ENCODE data around the gene SPTB.
"Not testable (repeated sequence)": the region's sequence is repeated elsewhere in the genome, so short reads cannot be mapped to it uniquely, and the experiment has no call there.

SPTB gene

DNA sequence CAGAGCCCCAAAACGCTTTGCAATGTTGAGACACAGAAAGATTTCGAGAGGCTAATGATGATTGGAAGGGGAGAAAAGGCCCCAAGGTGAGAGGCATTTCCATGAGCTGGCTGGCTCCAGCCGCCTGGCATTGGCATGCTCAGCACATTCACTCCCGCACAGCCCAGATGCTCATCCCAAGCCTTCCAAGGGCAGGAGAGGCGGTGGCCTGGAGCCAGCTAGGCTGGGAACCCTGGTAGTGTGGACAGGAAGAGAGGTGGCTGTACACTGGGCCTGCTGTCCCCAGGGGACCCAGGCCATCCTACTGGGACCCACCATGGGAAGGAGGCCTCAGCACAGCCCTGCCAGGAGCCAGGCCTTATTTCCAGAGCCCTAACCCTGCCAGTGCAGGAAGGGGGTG lies 72.2 kb downstream of the SPTB start:
- POLR2A ChIA-PET (ENCODE audit: low non-redundant PET): no interaction called here
- no peak overlapping the region for H3K27ac ChIP-seq
- DNase-seq (ENCODE audit: low spot score): no peak
- TF ChIP-seq, protein P1, sequence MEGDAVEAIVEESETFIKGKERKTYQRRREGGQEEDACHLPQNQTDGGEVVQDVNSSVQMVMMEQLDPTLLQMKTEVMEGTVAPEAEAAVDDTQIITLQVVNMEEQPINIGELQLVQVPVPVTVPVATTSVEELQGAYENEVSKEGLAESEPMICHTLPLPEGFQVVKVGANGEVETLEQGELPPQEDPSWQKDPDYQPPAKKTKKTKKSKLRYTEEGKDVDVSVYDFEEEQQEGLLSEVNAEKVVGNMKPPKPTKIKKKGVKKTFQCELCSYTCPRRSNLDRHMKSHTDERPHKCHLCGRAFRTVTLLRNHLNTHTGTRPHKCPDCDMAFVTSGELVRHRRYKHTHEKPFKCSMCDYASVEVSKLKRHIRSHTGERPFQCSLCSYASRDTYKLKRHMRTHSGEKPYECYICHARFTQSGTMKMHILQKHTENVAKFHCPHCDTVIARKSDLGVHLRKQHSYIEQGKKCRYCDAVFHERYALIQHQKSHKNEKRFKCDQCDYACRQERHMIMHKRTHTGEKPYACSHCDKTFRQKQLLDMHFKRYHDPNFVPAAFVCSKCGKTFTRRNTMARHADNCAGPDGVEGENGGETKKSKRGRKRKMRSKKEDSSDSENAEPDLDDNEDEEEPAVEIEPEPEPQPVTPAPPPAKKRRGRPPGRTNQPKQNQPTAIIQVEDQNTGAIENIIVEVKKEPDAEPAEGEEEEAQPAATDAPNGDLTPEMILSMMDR (conservative IDR thresholded peaks at IDR 0.05; ENCODE audit: low read depth): no peak
- CTCF ChIA-PET: interaction anchor here (0.8 to 1.2 kb wide), 2 partner anchors 15 to 401 kb away, joined by 3 read pairs; no protein-coding TSS in a partner anchor

DNA sequence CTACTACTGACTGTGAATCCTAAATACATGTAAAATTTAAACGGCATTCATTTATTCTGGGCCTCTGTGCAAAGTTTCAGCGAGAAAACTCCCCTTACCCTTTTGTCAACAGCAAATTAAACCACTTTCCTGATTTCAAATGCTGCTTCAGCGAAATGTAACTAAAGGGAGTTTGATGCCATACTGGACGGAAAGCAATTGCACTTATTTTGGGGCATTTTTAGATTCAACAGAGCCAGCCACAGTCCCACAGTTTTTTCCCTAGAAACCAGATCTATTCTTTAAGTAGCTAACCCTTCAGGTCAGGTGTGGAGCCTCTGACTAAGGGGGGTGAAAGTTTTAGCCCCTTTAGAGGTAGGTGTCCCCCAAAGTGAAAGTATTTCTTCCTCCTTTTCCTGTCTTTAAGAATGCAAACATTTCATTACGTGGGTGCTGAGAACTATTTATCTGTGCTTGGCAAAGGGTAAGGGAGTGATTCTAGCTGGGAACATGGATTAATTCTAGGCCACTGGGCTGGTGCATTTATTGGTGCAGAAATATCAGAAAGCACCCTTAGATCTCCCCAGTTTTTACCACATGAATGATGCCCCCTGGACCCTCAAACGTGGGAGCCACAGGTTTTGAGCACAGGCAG lies 72.7 kb downstream of the SPTB start:
- ChIA-PET POLR2A (ENCODE audit: low non-redundant PET) (no interaction called here), CTCF (interaction anchor here (0.8 to 1.2 kb wide), 2 partner anchors 16 to 400 kb away, joined by 3 read pairs; no protein-coding TSS in a partner anchor)
- no peak for DNase-seq (ENCODE audit: low spot score)
- TF ChIP-seq, protein P1 (conservative IDR thresholded peaks at IDR 0.05; ENCODE audit: low read depth): no peak
- no peak overlapping the region for H3K27ac ChIP-seq

DNA sequence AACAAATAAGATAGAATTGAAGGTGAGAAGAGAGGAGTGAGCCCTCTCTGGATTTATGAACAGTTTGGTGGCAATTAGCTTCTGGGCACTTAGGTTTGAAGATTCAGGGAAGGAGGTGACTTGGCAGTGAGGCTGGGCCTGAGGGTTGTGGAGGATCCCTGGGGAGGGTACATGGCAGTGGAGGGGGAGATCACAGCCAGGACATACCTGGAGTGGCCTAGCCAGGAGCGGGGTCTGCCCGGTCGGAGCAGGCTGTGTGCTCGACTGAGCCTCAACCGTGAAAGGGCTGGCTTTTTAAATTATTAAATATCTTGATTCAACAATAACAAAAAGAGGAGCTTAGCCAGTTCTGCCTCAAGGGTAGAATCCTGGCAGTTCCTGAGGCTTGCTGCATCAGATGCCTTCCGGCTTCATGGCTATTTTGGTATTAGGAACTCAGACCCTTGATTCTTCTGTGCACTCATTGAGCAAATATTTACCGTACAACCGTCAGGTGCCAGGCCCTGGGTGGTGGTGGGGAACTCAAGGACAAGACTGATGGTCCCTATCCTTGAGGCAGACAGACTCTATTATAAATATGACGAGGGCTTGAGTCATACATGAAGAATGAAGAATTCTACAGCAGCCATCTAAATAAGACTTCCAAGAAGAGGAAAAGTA lies 73.4 kb downstream of the SPTB start:
- ChIA-PET POLR2A (ENCODE audit: low non-redundant PET) (no interaction called here), CTCF (interaction anchor here (0.8 kb wide), 1 partner anchor 400 kb away, joined by 3 read pairs; no protein-coding TSS in a partner anchor)
- TF ChIP-seq, protein P1 (conservative IDR thresholded peaks at IDR 0.05; ENCODE audit: low read depth): no peak

DNA sequence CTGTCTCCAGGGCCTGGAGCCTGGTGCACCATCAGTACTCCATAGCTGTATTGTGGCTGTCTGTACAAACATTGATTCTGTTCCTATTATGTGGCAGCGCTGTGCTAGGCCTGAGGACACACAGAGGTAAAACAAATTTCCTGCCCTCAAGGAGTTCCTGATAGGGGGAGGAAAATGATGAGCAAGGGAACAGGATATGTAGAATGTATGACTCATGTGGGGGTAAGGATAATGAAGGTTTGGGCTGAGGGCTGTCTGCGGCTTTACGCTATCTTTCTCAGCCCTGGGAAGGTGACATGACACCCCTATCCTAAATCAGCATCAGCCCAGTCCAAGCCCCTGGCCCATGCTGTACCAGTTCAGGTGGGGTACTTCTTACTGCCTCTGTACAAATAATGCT lies 74.1 kb downstream of the SPTB start:
- POLR2A ChIA-PET (ENCODE audit: low non-redundant PET); CTCF ChIA-PET: not testable (repeated sequence)
- H3K27ac ChIP-seq: peak overlapping the region; percentile 75; the same call in 1 of the 2 replicates
- peak; percentile 78 for DNase-seq (ENCODE audit: low spot score)

More for the DNA sequence above, 73.4 kb downstream of the SPTB start:
- DNase-seq (ENCODE audit: low spot score): peak; percentile 80
- H3K27ac ChIP-seq: peak overlapping the region; percentile 75

DNA sequence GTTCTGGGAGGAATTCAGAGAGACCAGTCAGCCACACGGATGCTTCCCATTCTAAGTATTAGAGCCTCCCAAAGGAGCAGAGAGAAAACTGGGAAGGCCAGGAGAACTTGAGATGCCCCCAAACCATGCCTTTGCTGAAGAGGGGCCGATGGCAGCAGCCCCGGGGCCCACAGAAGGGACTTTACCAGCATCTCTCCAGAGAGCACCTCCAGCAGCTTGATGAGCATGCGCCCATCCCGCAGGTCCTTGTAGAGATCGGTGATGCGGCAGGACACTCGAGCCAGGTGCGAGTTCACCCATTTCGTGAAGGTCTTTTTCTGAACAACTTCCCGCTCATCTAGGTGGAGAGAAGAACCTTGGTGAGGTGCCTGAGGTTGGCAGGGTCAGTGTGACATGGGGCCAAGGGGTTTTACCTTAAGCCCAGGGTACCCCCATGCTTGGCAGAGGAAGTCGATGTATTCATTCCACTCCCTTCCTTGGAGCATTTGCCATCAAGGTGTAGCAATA lies 74.9 kb downstream of the SPTB start:
- no peak for DNase-seq (ENCODE audit: low spot score)
- POLR2A ChIA-PET (ENCODE audit: low non-redundant PET): no interaction called here
- CTCF ChIA-PET: no interaction called here

DNA sequence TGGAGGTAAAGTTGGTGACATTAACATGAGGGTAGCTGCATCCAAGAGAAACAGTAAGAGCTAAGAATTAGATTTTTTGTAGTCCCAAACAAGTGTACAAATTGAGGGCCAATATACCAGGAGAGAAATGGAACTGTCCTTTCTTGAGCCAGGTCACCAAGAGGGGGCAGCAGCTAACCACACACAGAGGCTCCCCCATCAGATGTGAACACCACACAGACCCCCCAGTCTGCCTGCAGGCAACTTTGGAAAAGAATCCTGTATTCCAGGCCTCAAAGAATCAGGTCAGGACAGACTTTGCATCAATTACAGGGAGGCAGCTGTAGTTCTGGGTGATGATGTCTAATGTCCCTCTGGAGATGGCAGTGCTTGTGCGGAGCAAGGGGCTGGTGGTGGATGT lies 77.9 kb downstream of the SPTB start:
- TF ChIP-seq, protein P1 (conservative IDR thresholded peaks at IDR 0.05; ENCODE audit: low read depth): no peak; the same call in 1 of the 2 replicates
- CTCF ChIA-PET: interaction anchor here (0.7 to 1.5 kb wide), 4 partner anchors 10 to 365 kb away, joined by 3 to 8 read pairs (median 4); no protein-coding TSS in a partner anchor
- no peak overlapping the region for H3K27ac ChIP-seq
- POLR2A ChIA-PET (ENCODE audit: low non-redundant PET): no interaction called here
- DNase-seq (ENCODE audit: low spot score): no peak

More for the DNA sequence above, 74.9 kb downstream of the SPTB start:
- TF ChIP-seq, protein P1 (conservative IDR thresholded peaks at IDR 0.05; ENCODE audit: low read depth): no peak
- no peak overlapping the region for H3K27ac ChIP-seq

DNA sequence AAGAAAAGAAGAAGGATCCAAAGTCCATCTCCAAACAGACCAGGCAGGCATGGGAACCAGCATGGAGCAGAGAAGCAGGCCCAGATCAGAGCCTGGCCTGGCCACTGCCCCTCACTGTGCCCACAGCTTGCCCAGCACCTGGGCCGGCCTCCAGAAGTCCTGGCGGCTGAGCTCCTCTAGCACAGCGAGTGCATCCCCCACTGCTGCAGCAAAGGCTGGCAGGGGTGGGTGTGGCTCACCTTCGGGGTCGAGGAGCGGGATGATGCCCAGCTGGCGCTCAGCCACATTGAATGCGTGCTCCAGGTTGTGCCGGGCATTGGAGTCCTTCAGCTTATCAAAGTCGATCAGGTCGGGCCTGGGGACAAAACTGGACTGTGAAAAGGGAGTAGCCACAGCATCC lies 78.7 kb downstream of the SPTB start:
- TF ChIP-seq, protein P1 (conservative IDR thresholded peaks at IDR 0.05; ENCODE audit: low read depth): no peak
- no peak overlapping the region for H3K27ac ChIP-seq
- ChIA-PET CTCF (interaction anchor here (0.7 to 1.5 kb wide), 4 partner anchors 9 to 365 kb away, joined by 3 to 8 read pairs (median 4); partner anchors contain the start of gene SPTB), POLR2A (ENCODE audit: low non-redundant PET) (no interaction called here)
- no peak for DNase-seq (ENCODE audit: low spot score)
